SK-N-SH treated with all-trans-retinoic acid at 6 μM for 48 hours (cell line): ENCODE results near the gene TRPV5.

Experiments
- ATAC-seq: fragments of 200-7000 bp; cut with Tn5 transposase; 3 replicates; pipeline ENCODE4 v1.9.1; 2020; ENCODE audit warnings: mild to moderate bottlenecking, moderate library complexity
- ARNTL ChIP-seq: fragments of 450-650 bp; formaldehyde crosslinking; IDR thresholded peaks from 2 replicates; pipeline ENCODE4 v1.5.0; 2020; ENCODE audit warnings: low read depth, mild to moderate bottlenecking, moderate library complexity, borderline replicate concordance
- BACH2 ChIP-seq: fragments of 250-450 bp; sonication (Bioruptor Pico); IDR thresholded peaks from 2 replicates; pipeline ENCODE4 v1.9.0; 2021; ENCODE audit warnings: mild to moderate bottlenecking, borderline replicate concordance
- CREB5 ChIP-seq: fragments of 250-450 bp; sonication (Bioruptor Pico); IDR thresholded peaks from 2 replicates; pipeline ENCODE4 v1.5.1; 2020; ENCODE audit warnings: low read depth, mild to moderate bottlenecking, moderate library complexity
- CSDC2 ChIP-seq: fragments of 250-450 bp; sonication (Bioruptor Pico); IDR thresholded peaks from 2 replicates; pipeline ENCODE4 v1.5.0; 2020; ENCODE audit warnings: mild to moderate bottlenecking, moderate library complexity
- ESRRG ChIP-seq: fragments of 250-450 bp; sonication (Bioruptor Pico); IDR thresholded peaks from 2 replicates; pipeline ENCODE4 v1.6.1; 2021; ENCODE audit warnings: mild to moderate bottlenecking
- GLIS3 ChIP-seq: fragments of 250-450 bp; sonication (Bioruptor Pico); IDR thresholded peaks from 2 replicates; pipeline ENCODE4 v1.5.0; 2020; ENCODE audit warnings: mild to moderate bottlenecking, moderate library complexity
- ISL1 ChIP-seq: fragments of 250-450 bp; sonication (Bioruptor Pico); IDR thresholded peaks from 2 replicates; pipeline ENCODE4 v2.1.2; 2022; ENCODE audit warnings: mild to moderate bottlenecking, moderate library complexity
- POU6F1 ChIP-seq: fragments of 250-450 bp; sonication (Bioruptor Pico); IDR thresholded peaks from 2 replicates; pipeline ENCODE4 v1.8.0; 2021; ENCODE audit warnings: low read depth, mild to moderate bottlenecking, moderate library complexity, borderline replicate concordance
- PPARA ChIP-seq: fragments of 250-450 bp; sonication (Bioruptor Pico); IDR thresholded peaks from 2 replicates; pipeline ENCODE4 v1.5.0; 2020; ENCODE audit warnings: mild to moderate bottlenecking, borderline replicate concordance
- RARB ChIP-seq: fragments of 250-450 bp; sonication (Bioruptor Pico); IDR thresholded peaks from 2 replicates; pipeline ENCODE4 v1.8.0; 2021; ENCODE audit warnings: mild to moderate bottlenecking, moderate library complexity
- SNAI2 ChIP-seq: fragments of 250-450 bp; sonication (Bioruptor Pico); IDR thresholded peaks from 2 replicates; pipeline ENCODE4 v1.5.0; 2020; ENCODE audit warnings: mild to moderate bottlenecking, moderate library complexity
- TCF4 ChIP-seq: fragments of 250-450 bp; sonication (Bioruptor Pico); IDR thresholded peaks from 2 replicates; pipeline ENCODE4 v1.8.0; 2021; ENCODE audit warnings: mild to moderate bottlenecking, moderate library complexity, borderline replicate concordance
- ZC3H10 ChIP-seq: fragments of 250-450 bp; sonication (Bioruptor Pico); IDR thresholded peaks from 2 replicates; pipeline ENCODE4 v1.5.1; 2021; ENCODE audit warnings: mild to moderate bottlenecking, moderate library complexity
- ZFP3 ChIP-seq: fragments of 250-450 bp; sonication (Bioruptor Pico); IDR thresholded peaks from 2 replicates; pipeline ENCODE4 v1.5.0; 2020; ENCODE audit warnings: mild to moderate bottlenecking, moderate library complexity
- ZFP30 ChIP-seq: fragments of 450-650 bp; formaldehyde crosslinking; IDR thresholded peaks from 2 replicates; pipeline ENCODE4 v1.5.0; 2022; ENCODE audit warnings: mild to moderate bottlenecking, moderate library complexity
- ZNF565 ChIP-seq: fragments of 450-650 bp; formaldehyde crosslinking; conservative IDR thresholded peaks from 2 replicates; pipeline ENCODE4 v1.5.0; 2020; ENCODE audit warnings: low read depth, mild to moderate bottlenecking, moderate library complexity
- ZNF70 ChIP-seq: fragments of 450-650 bp; formaldehyde crosslinking; IDR thresholded peaks from 2 replicates; pipeline ENCODE4 v1.5.0; 2020; ENCODE audit warnings: mild to moderate bottlenecking, moderate library complexity
- ZNF8 ChIP-seq: fragments of 450-650 bp; formaldehyde crosslinking; IDR thresholded peaks from 2 replicates; pipeline ENCODE4 v1.5.0; 2020; ENCODE audit warnings: mild to moderate bottlenecking, moderate library complexity
- TF ChIP-seq, protein P1 (sequence below): fragments of 250-450 bp; sonication (Bioruptor Pico); IDR thresholded peaks from 2 replicates; pipeline ENCODE4 v1.5.0; 2020; ENCODE audit warnings: mild to moderate bottlenecking, moderate library complexity
- TF ChIP-seq, protein P2 (sequence below): fragments of 250-450 bp; sonication (Bioruptor Pico); IDR thresholded peaks from 2 replicates; pipeline ENCODE4 v1.8.0; 2020; ENCODE audit warnings: mild to moderate bottlenecking, moderate library complexity, borderline replicate concordance

The TRPV5 gene

DNA sequence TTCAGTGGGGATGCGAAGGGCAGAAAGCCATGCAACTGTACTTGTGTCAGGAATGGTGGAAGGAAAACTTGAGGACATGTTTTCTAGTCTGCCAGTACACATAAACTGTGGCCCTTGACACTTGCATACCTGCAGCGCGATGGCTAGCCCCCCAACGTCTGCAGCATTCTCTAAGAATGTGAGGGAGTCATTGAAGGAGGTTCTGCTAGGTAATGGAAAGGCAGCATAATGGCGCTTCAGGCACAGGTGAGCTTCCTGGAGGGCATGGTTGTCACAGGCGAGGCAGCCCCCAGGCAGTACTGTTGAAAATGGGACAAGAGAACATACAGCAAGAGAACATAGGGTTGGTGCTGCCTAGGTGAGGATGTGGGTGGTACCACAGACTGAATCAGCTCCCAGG lies 9.2 kb upstream of the TRPV5 start:
- no peak for ATAC-seq
- TF ChIP-seq ZNF8 (CRISPR knock-in tag) (no peak), ZFP30 (CRISPR knock-in tag) (no peak), SNAI2 (CRISPR knock-in tag) (no peak), ARNTL (CRISPR knock-in tag) (no peak), POU6F1 (CRISPR knock-in tag) (no peak), PPARA (no peak), ZC3H10 (CRISPR knock-in tag) (no peak), CSDC2 (CRISPR knock-in tag) (no peak), ZFP3 (no peak), GLIS3 (CRISPR knock-in tag) (no peak), ISL1 (CRISPR knock-in tag) (no peak), ZNF70 (no peak), CREB5 (CRISPR knock-in tag) (no peak), ZNF565 (CRISPR knock-in tag) (no peak), BACH2 (CRISPR knock-in tag) (no peak), TCF4 (CRISPR knock-in tag) (no peak)
- TF ChIP-seq, protein P1, sequence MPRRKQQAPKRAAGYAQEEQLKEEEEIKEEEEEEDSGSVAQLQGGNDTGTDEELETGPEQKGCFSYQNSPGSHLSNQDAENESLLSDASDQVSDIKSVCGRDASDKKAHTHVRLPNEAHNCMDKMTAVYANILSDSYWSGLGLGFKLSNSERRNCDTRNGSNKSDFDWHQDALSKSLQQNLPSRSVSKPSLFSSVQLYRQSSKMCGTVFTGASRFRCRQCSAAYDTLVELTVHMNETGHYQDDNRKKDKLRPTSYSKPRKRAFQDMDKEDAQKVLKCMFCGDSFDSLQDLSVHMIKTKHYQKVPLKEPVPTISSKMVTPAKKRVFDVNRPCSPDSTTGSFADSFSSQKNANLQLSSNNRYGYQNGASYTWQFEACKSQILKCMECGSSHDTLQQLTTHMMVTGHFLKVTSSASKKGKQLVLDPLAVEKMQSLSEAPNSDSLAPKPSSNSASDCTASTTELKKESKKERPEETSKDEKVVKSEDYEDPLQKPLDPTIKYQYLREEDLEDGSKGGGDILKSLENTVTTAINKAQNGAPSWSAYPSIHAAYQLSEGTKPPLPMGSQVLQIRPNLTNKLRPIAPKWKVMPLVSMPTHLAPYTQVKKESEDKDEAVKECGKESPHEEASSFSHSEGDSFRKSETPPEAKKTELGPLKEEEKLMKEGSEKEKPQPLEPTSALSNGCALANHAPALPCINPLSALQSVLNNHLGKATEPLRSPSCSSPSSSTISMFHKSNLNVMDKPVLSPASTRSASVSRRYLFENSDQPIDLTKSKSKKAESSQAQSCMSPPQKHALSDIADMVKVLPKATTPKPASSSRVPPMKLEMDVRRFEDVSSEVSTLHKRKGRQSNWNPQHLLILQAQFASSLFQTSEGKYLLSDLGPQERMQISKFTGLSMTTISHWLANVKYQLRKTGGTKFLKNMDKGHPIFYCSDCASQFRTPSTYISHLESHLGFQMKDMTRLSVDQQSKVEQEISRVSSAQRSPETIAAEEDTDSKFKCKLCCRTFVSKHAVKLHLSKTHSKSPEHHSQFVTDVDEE = no peak
- TF ChIP-seq, all 23 proteins: peak for 0

- ATAC-seq = no peak
These were observed 8.0 kb upstream of the TRPV5 start for GRCh38 chr7:142941541-142941940.

More at GRCh38 chr7:142941541-142941940, 8.0 kb upstream of the TRPV5 start:
- TF ChIP-seq RARB (CRISPR knock-in tag) (no peak), ESRRG (CRISPR knock-in tag) (no peak), ZNF8 (CRISPR knock-in tag) (no peak), ZFP3 (no peak), POU6F1 (CRISPR knock-in tag) (no peak), SNAI2 (CRISPR knock-in tag) (no peak), GLIS3 (CRISPR knock-in tag) (no peak)
- TF ChIP-seq, protein P2, sequence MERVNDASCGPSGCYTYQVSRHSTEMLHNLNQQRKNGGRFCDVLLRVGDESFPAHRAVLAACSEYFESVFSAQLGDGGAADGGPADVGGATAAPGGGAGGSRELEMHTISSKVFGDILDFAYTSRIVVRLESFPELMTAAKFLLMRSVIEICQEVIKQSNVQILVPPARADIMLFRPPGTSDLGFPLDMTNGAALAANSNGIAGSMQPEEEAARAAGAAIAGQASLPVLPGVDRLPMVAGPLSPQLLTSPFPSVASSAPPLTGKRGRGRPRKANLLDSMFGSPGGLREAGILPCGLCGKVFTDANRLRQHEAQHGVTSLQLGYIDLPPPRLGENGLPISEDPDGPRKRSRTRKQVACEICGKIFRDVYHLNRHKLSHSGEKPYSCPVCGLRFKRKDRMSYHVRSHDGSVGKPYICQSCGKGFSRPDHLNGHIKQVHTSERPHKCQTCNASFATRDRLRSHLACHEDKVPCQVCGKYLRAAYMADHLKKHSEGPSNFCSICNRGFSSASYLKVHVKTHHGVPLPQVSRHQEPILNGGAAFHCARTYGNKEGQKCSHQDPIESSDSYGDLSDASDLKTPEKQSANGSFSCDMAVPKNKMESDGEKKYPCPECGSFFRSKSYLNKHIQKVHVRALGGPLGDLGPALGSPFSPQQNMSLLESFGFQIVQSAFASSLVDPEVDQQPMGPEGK (CRISPR knock-in tag) = no peak
